DMS114 treated with DMSO at 0.1 percent for 48 hours (cell line): ENCODE results near the gene FGF4.

Experiments
- DNase-seq: peaks from one replicate; lab custom pipeline; 2025; ENCODE audit not compliant: unreplicated experiment; lab: John Stamatoyannopoulos, UW

FGF4 gene

GRCh38 chr11:69807106-69807815, 32.1 kb upstream of the FGF4 start:
- DNase-seq = no peak

- no peak for DNase-seq
These were observed 29.8 kb upstream of the FGF4 start for GRCh38 chr11:69804769-69805508.

- DNase-seq = no peak
These were observed 28.6 kb upstream of the FGF4 start for GRCh38 chr11:69803604-69804218.

GRCh38 chr11:69803022-69803421, 27.9 kb upstream of the FGF4 start:
- DNase-seq = no peak

DNA sequence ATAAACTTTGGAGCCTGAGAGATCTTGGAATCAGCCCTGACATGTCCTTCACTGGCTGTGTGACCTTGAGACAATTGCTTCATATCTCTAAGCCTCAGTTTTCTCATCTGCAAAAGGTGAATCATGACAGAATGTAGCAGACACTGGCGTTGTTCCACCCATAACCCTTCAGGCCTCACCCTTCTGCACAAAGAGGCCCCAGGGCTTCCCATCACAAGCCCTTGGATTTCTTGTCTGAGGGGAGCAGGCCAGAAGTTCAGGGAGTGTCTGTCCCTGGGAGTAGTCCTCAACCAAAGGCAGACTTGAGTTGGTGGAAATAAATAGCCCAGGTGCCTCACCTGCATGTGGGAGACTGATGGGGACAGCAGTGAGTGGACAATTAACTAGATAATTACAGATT, 27.4 kb upstream of the FGF4 start:
- DNase-seq = no peak

DNA sequence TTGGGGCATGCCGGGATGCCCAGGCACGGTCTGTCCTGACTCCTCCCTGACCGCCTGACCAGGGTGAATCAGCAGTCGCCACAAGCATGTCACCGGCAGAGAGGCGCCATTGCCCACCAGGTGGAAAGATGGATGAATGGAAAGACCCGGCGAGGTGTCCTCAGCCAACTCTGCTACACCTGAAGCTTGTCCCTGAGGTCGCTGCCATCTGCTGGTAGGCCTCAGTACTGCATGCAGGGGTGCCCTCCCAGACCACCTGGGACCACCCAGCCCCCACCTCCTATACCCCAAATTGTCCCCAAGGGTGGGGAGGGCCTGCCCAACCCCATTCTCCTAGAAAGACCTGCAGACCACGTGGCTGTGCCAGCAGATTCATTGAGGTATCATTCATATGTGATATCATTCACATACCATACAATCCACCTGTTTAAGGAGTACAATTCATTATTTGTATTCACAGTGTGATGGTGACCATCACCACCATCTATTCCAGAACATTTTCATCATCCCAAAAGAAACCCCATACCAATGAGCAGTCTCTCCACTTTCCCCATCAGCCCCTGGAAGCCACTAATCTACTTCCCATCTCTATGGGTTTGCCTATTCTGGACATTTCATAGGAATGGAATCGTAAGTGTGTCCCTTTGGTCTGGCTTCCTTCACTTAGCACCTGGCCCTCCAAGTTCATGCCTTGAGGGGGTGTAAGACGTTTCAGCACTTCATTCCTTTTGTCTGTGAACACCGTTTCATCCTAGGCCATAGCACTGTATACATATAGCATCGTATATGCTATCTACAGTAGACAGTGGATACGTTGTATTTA, 26.6 kb upstream of the FGF4 start:
- no peak for DNase-seq

DNA sequence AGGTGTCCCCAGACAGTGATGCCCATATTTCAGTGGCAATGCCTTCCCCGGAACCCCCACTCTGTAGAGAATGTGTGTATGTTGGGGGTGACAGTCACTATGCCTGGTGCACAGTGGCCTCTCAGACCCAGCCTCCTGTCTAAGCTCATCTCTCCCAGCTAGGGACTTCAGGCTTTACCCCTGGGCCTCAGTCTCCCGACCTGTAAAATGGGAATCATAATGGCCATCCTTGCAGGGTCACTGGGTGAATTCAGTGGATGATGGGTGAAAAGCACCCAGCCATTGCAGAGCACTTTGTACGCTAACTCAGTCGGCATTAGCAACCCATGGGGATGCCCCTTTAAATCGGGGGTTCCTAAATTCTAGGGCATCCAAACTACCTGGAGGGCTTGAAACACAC, 25.1 kb upstream of the FGF4 start:
- no peak for DNase-seq

- DNase-seq = peak; percentile 100
These were observed 24.4 kb upstream of the FGF4 start for GRCh38 chr11:69799582-69799981.

GRCh38 chr11:69799097-69799496, 24.0 kb upstream of the FGF4 start:
- no peak for DNase-seq

- no peak for DNase-seq
These were observed 22.8 kb upstream of the FGF4 start for GRCh38 chr11:69797737-69798528.

- DNase-seq = peak; percentile 75
These were observed 22.0 kb upstream of the FGF4 start for GRCh38 chr11:69797156-69797555.

DNA sequence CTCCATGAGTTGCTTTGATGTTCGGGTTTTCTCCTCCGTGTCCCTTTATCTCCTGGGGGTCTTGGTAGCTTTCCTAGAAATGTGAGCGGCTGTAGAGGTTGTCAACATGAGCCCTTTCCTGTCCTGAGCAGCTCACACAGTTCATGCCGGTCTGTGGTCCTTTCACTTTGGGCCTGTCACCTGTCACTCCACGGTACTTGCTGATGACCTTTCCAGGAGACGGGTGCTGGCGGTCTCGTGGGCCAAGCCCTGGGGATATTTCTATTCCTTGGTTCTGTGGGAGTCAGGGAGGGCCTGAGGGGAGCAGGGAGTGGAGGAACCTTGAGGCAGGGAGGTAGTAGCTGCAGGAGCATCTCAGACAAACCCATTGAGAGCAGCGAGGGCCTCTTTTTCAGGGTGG, 20.9 kb upstream of the FGF4 start:
- DNase-seq = no peak

GRCh38 chr11:69791276-69792180, 16.4 kb upstream of the FGF4 start:
- DNase-seq = no peak

GRCh38 chr11:69788956-69789355, 13.8 kb upstream of the FGF4 start:
- DNase-seq = no peak

DNA sequence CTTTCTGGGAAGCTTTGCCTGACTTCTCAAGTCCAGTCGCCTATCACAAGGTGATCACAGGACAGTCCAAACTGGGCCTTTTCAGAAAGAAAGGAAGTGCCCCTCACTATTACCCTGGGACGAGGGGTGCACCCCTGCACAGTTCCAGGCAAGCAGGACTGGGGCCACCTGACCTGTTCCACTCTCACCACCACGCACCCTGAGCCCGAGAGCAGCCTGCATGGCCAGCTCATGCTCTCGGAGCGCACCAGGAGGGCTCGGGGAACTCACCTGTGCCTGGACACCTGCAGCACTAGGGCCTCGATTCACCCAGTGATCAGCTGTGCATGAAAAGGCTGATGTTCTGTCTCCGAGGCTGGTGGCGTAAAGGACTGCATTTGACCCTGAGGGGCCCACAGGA, 12.8 kb upstream of the FGF4 start:
- no peak for DNase-seq

- no peak for DNase-seq
These were observed 12.3 kb upstream of the FGF4 start for GRCh38 chr11:69787457-69787856.

- DNase-seq = no peak
These were observed 6.1 kb upstream of the FGF4 start for GRCh38 chr11:69781241-69781640.

DNA sequence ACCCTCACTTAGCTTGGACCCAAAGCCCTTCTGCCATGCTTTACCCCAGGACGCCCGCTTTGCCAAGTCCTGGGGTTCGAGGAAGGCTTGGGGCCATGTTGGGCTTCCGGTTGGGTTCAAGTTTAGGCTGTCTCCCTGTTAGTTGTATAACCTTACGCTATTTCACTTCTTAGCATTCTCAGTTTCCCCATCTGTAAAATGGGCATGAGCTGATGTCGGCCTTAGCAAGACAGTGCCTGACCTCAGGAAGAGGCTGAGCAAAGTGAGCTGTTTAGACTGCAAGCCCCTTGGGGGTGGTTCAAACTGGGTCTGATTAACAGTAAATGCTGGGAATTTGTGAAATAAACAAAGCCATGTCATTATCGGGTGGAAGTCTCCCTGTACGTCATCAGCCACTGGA, 3.2 kb upstream of the FGF4 start:
- DNase-seq = no peak

GRCh38 chr11:69774354-69775162, 583 bp downstream of the FGF4 start:
- no peak for DNase-seq
